Mammary epithelial cell (primary cell): ENCODE measurements around the gene RAI1.

Experiments used
- EZH2 ChIP-seq: IDR thresholded peaks from 2 replicates; pipeline ENCODE4 v1.6.1; 2012; ENCODE audit warnings: low read length, inconsistent platforms, borderline replicate concordance
- TF ChIP-seq, protein P1 (sequence below), 2 donors: IDR thresholded peaks in 1 of 2; conservative IDR thresholded peaks in 1 of 2; 2 replicates each; pipeline ENCODE4 v1.5.1; 2011 to 2012; ENCODE audit warnings: inconsistent platforms in 2 of 2, low read length in 2 of 2, mild to moderate bottlenecking in 2 of 2, control low read depth in 1 of 2, low read depth in 1 of 2; ENCODE audit not compliant: insufficient read depth in 1 of 2; ENCODE audit errors: extremely low read depth in 1 of 2

- no peak for TF ChIP-seq EZH2
- TF ChIP-seq, protein P1, sequence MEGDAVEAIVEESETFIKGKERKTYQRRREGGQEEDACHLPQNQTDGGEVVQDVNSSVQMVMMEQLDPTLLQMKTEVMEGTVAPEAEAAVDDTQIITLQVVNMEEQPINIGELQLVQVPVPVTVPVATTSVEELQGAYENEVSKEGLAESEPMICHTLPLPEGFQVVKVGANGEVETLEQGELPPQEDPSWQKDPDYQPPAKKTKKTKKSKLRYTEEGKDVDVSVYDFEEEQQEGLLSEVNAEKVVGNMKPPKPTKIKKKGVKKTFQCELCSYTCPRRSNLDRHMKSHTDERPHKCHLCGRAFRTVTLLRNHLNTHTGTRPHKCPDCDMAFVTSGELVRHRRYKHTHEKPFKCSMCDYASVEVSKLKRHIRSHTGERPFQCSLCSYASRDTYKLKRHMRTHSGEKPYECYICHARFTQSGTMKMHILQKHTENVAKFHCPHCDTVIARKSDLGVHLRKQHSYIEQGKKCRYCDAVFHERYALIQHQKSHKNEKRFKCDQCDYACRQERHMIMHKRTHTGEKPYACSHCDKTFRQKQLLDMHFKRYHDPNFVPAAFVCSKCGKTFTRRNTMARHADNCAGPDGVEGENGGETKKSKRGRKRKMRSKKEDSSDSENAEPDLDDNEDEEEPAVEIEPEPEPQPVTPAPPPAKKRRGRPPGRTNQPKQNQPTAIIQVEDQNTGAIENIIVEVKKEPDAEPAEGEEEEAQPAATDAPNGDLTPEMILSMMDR (conservative IDR thresholded peaks at IDR 0.05 in 1 of 2, IDR thresholded peaks at IDR 0.05 in 1 of 2; ENCODE audit: extremely low read depth in 1 of 2, insufficient read depth in 1 of 2, low read depth in 1 of 2, low read length in 2 of 2) = no peak
Observed at GRCh38 chr17:17739388-17740066, 58.3 kb downstream of the RAI1 start.
